ENCODE data around the gene DVL2.

The DVL2 gene

DNA sequence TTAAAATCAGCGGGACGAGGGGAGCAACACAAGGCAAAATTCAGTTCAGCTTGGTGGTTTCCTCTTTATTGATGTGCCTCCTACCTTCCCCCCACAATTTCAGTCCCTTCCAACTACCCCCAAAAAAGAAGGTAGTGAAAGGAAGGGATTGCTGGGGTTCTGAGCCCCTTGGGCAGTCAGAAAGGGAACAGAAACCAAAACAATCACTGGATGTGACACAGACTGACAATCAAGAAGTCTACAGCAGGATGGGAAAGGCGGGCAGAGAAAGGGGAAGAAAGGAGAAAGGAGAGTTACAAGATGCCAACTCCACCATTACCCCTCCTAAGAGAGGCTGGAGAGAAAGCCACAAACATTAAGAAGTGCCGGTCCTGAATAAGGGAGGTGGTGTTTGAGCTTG is 6.1 kb upstream of the DVL2 start:
- FAIRE-seq (peak; percentile 50), DNase-seq (ENCODE audit: insufficient read length, low spot score) (no peak)
- peak; percentile 68 for TF ChIP-seq SPI1 (IDR thresholded peaks at IDR 0.05; ENCODE audit: low read depth, low read length)
- TF ChIP-seq TAF1 (IDR thresholded peaks at IDR 0.05; ENCODE audit: low read depth, low read length) = no peak
- TF ChIP-seq PAX5 (IDR thresholded peaks at IDR 0.05; ENCODE audit: insufficient read depth, low read length, severe bottlenecking) = no peak

GRCh38 chr17:7239091-7240027 is 5.0 kb upstream of the DVL2 start, which contains the start of gene PHF23:
Gene PHF23 (minus strand): TSS chr17:7239457. CDS start chr17:7239279, 178 bp downstream.
- FAIRE-seq (peak; percentile 98), DNase-seq (ENCODE audit: insufficient read length, low spot score) (peak; percentile 96)
- TF ChIP-seq POLR2A (IDR thresholded peaks at IDR 0.05; ENCODE audit: low read depth, low read length) = no peak
- peak; percentile 74 for TF ChIP-seq SPI1 (IDR thresholded peaks at IDR 0.05; ENCODE audit: low read depth, low read length)

DNA sequence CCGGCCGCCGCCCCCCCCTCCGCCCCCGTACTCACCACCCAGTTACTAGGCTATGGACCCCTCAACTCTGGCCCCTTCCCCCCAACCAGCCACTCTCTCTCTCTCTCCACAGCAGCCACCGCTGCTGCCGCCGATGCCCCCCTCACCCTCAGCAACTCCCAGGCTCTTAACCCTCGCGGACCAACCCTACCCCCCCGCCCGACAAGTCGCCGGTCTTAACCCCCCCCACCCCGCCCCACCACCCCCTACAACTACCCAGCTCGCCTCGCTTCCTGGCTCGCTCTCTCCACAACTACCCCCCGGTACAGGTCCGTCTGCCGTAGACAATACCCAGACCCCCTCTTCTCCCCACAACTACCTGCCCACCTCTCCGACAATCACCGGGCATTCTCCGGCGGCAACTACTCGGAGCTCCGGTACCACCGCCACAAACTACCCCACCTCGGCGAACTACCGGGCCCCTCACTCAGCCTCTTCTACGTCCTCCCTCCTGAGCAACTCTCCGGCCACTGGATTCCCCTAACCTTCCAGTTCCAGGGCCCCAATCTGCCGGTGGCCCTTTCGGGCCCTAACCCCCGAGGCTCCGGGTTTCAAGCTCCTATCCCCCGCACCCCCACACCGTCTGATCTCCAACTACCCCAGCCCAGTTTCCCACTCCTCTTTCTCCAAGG is 4.2 kb upstream of the DVL2 start:
- FAIRE-seq (no peak), DNase-seq (ENCODE audit: insufficient read length, low spot score) (no peak)
- TF ChIP-seq POLR2A (IDR thresholded peaks at IDR 0.05; ENCODE audit: low read depth, low read length) (no peak), TAF1 (IDR thresholded peaks at IDR 0.05; ENCODE audit: low read depth, low read length) (0 out of 2 replicates have a peak, but pooled peaks have one; percentile 11)

DNA sequence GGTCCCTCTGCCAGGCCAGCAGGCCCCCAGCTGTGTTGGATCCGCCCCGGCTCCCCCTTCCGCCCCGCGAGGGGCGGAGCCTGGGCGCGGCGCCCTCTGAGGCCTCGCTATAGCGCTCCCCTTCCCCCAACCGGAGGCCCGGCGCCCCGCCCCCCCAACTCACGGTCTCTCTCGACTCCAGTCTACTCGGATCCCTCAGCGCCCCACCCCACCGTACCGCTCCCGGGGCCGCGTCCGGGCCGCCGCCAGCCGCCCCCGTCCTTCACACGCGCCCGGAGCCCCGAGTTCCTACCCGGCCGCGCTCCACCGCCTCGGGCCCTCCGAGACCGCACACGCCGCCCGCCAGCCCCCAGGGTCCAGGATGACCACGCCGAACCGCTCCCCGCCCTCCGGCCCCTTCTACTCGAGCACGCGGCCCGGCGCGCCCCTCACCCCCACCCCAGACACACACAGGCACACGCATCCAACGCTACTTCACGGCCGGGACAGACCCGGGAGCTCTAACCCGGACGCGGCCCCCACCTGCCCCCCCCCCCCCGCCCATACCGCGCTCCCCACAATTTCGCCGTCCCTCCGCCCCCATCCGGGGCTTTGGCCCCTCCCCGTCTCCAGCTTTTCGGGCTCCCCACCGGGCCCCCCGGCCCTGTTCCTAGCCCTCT is 3.6 kb upstream of the DVL2 start:
- DNase-seq (ENCODE audit: insufficient read length, low spot score) = peak; percentile 71
- TF ChIP-seq PAX5 (IDR thresholded peaks at IDR 0.05; ENCODE audit: insufficient read depth, low read length, severe bottlenecking) (no peak), TAF1 (IDR thresholded peaks at IDR 0.05; ENCODE audit: low read depth, low read length) (no peak), SPI1 (IDR thresholded peaks at IDR 0.05; ENCODE audit: low read depth, low read length) (no peak), POLR2AphosphoS5 (IDR thresholded peaks at IDR 0.05; ENCODE audit: low read depth, low read length) (no peak), POLR2A (IDR thresholded peaks at IDR 0.05; ENCODE audit: low read depth, low read length) (no peak)
- FAIRE-seq = peak; percentile 41

GRCh38 chr17:7237266-7237760 is 3.0 kb upstream of the DVL2 start:
- FAIRE-seq (no peak), DNase-seq (ENCODE audit: insufficient read length, low spot score) (no peak)
- TF ChIP-seq TAF1 (IDR thresholded peaks at IDR 0.05; ENCODE audit: low read depth, low read length) (no peak), POLR2AphosphoS5 (IDR thresholded peaks at IDR 0.05; ENCODE audit: low read depth, low read length) (no peak), POLR2A (IDR thresholded peaks at IDR 0.05; ENCODE audit: low read depth, low read length) (no peak), POU2F2 (IDR thresholded peaks at IDR 0.05; ENCODE audit: low read depth, low read length) (no peak), PAX5 (IDR thresholded peaks at IDR 0.05; ENCODE audit: insufficient read depth, low read length, severe bottlenecking) (no peak), SPI1 (IDR thresholded peaks at IDR 0.05; ENCODE audit: low read depth, low read length) (no peak)

- DNase-seq (ENCODE audit: insufficient read length, low spot score) (no peak), FAIRE-seq (no peak)
- TF ChIP-seq POLR2AphosphoS5 (IDR thresholded peaks at IDR 0.05; ENCODE audit: low read depth, low read length) (no peak), POLR2A (IDR thresholded peaks at IDR 0.05; ENCODE audit: low read depth, low read length) (no peak), POU2F2 (IDR thresholded peaks at IDR 0.05; ENCODE audit: low read depth, low read length) (no peak), TAF1 (IDR thresholded peaks at IDR 0.05; ENCODE audit: low read depth, low read length) (no peak), PAX5 (IDR thresholded peaks at IDR 0.05; ENCODE audit: insufficient read depth, low read length, severe bottlenecking) (no peak), SPI1 (IDR thresholded peaks at IDR 0.05; ENCODE audit: low read depth, low read length) (no peak)
Observed at GRCh38 chr17:7236808-7237207, 2.5 kb upstream of the DVL2 start.

GRCh38 chr17:7235693-7236665 is 1.7 kb upstream of the DVL2 start:
- TF ChIP-seq TAF1 (IDR thresholded peaks at IDR 0.05; ENCODE audit: low read depth, low read length) (no peak), POLR2AphosphoS5 (IDR thresholded peaks at IDR 0.05; ENCODE audit: low read depth, low read length) (peak; percentile 25; the same call in 1 of the 2 replicates)
- FAIRE-seq (no peak), DNase-seq (ENCODE audit: insufficient read length, low spot score) (no peak)

DNA sequence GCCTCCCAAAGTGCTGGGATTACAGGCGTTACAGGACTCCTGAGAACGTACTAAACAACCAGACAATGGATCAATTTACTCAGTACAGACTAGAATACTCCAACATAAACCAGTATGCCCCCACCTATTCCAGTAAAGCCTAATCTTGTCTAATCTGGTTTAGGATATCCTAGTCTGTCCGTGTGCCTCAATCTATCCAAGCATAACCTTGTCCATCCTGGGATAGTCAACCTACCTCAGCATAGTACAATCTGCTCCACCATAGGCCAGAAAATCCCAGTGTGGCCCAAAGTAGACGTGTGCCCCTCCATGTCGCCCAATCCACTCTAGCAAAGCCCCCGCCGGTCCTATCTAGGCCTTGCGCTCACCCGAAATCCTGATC is 625 bp downstream of the DVL2 start:
- FAIRE-seq (no peak), DNase-seq (ENCODE audit: insufficient read length, low spot score) (no peak)
- TF ChIP-seq SPI1 (IDR thresholded peaks at IDR 0.05; ENCODE audit: low read depth, low read length) (no peak), POLR2A (IDR thresholded peaks at IDR 0.05; ENCODE audit: low read depth, low read length) (no peak), POLR2AphosphoS5 (IDR thresholded peaks at IDR 0.05; ENCODE audit: low read depth, low read length) (no peak), POU2F2 (IDR thresholded peaks at IDR 0.05; ENCODE audit: low read depth, low read length) (no peak), PAX5 (IDR thresholded peaks at IDR 0.05; ENCODE audit: insufficient read depth, low read length, severe bottlenecking) (no peak), TAF1 (IDR thresholded peaks at IDR 0.05; ENCODE audit: low read depth, low read length) (no peak)

DNA sequence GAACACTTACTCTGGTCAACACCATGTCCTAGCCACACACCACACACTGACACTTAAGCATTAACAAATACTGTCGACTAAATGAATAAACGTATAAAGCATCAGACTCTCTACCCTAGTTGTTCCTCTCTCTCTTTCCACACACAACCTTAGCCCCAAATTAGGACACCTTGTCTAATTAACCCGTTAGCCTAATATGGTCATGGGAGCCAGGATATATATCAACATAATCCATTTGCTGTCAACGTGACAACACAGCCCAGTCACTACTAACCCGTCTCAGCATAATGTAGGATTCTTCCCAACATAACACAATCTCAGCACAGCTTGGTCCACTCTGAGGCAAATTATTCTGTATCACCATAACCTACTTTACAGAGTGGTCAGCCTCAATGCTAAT is 2.2 kb downstream of the DVL2 start:
- FAIRE-seq = peak; percentile 77
- TF ChIP-seq SPI1 (IDR thresholded peaks at IDR 0.05; ENCODE audit: low read depth, low read length) = no peak
- no peak for DNase-seq (ENCODE audit: insufficient read length, low spot score)
